Stimulated activated naive CD8-positive, alpha-beta T cell treated with anti-CD3 and anti-CD28 coated beads, Interleukin-15, Interleukin-2, amounts not matched to agents 100 ng/mL and 50 ng/mL, for 24 hours (primary cell): Measurements from ENCODE around the gene GORASP2.
A peak's percentile ranks its signal among the peaks of the same experiment; 100 is the strongest.

Experiments used
- H3K27ac Mint-ChIP-seq: one replicate; pipeline ENCODE4 v1.8.0; 2021; ENCODE audit warnings: mild to moderate bottlenecking, mixed read lengths
- H3K27me3 Mint-ChIP-seq: one replicate; pipeline ENCODE4 v1.8.0; 2021; ENCODE audit warnings: mixed read lengths
- H3K36me3 Mint-ChIP-seq: one replicate; pipeline ENCODE4 v1.8.0; 2021; ENCODE audit warnings: low read depth, mixed read lengths
- H3K4me1 Mint-ChIP-seq: one replicate; pipeline ENCODE4 v1.8.0; 2021; ENCODE audit warnings: low read depth, mixed read lengths
- H3K4me3 Mint-ChIP-seq: one replicate; pipeline ENCODE4 v1.8.0; 2021; ENCODE audit warnings: mild to moderate bottlenecking, mixed read lengths
- H3K9me3 Mint-ChIP-seq: one replicate; pipeline ENCODE4 v1.8.0; 2021; ENCODE audit warnings: mixed read lengths

The GORASP2 gene

GRCh38 chr2:170968205-170969003 is 39.4 kb downstream of the GORASP2 start:
- H3K27me3 Mint-ChIP-seq, result no peaks in the 10 kb centered on the region

GRCh38 chr2:170969030-170969429 is 40.0 kb downstream of the GORASP2 start:
- Mint-ChIP-seq H3K9me3 (no peaks in the 10 kb centered on the region), H3K4me3 (no peak overlapping the region), H3K27ac (no peak overlapping the region), H3K36me3 (peaks cover 38% of the 10 kb centered on the region), H3K27me3 (no peaks in the 10 kb centered on the region), H3K4me1 (peaks cover 8% of the 10 kb centered on the region)

More at GRCh38 chr2:170968205-170969003, 39.4 kb downstream of the GORASP2 start:
- H3K27ac Mint-ChIP-seq, result peak overlapping the region; percentile 26
- no peaks in the 10 kb centered on the region for H3K9me3 Mint-ChIP-seq
- H3K4me1 Mint-ChIP-seq, result peaks cover 6% of the 10 kb centered on the region
- no peak overlapping the region for H3K4me3 Mint-ChIP-seq
- H3K36me3 Mint-ChIP-seq, result peaks cover 44% of the 10 kb centered on the region

- Mint-ChIP-seq H3K9me3 (no peaks in the 10 kb centered on the region), H3K4me3 (no peak overlapping the region), H3K4me1 (peaks cover 17% of the 10 kb centered on the region), H3K27ac (no peak overlapping the region), H3K36me3 (peaks cover 32% of the 10 kb centered on the region), H3K27me3 (no peaks in the 10 kb centered on the region)
Observed at GRCh38 chr2:170969872-170970496, 40.9 kb downstream of the GORASP2 start.

DNA sequence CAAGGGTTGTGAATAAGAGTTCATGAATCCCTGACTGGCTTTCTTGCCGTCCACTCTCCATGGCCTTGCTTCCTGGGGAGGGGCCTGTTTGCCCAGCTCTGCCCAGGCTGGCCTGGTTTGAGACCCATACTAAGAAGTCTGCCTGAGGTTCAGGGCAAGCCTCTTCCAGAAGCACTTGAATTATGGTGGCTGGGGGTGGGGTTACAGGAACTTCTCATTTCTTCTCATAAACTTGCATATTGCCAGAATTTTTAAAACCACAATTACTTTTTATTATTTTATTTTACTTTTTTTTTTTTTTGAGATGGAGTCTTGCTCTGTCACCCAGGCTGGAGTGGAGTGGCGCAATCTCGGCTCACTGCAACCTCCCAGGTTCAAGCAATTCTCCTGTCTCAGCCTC is 42.0 kb downstream of the GORASP2 start:
- H3K4me1 Mint-ChIP-seq, result peaks cover 17% of the 10 kb centered on the region
- H3K27me3 Mint-ChIP-seq, result no peaks in the 10 kb centered on the region
- no peak overlapping the region for H3K27ac Mint-ChIP-seq
- H3K4me3 Mint-ChIP-seq, result no peak overlapping the region
- peaks cover 21% of the 10 kb centered on the region for H3K36me3 Mint-ChIP-seq
- no peaks in the 10 kb centered on the region for H3K9me3 Mint-ChIP-seq

GRCh38 chr2:170972296-170973224 is 43.5 kb downstream of the GORASP2 start:
- Mint-ChIP-seq H3K9me3 (no peaks in the 10 kb centered on the region), H3K4me3 (peak overlapping the region; percentile 47), H3K27ac (peak overlapping the region; percentile 43), H3K4me1 (peaks cover 17% of the 10 kb centered on the region), H3K36me3 (peaks cover 6% of the 10 kb centered on the region), H3K27me3 (no peaks in the 10 kb centered on the region)

DNA sequence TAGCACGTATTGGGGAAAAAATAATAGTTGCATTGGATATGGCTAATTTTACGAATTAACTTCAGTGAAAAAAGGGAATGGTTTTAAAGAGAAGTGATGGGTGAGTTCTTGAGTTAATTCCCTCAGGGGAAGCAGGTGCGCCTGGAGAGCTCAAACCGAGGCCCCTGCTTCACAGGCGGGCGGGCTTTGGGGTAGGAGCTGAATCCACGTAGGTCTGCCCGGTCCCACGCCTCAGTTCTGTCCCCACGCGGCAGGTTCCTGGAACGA is 44.1 kb downstream of the GORASP2 start:
- peak overlapping the region; percentile 43 for H3K27ac Mint-ChIP-seq
- no peaks in the 10 kb centered on the region for H3K27me3 Mint-ChIP-seq
- H3K36me3 Mint-ChIP-seq, result no peaks in the 10 kb centered on the region
- no peaks in the 10 kb centered on the region for H3K9me3 Mint-ChIP-seq
- peak overlapping the region; percentile 47 for H3K4me3 Mint-ChIP-seq
- peaks cover 17% of the 10 kb centered on the region for H3K4me1 Mint-ChIP-seq

DNA sequence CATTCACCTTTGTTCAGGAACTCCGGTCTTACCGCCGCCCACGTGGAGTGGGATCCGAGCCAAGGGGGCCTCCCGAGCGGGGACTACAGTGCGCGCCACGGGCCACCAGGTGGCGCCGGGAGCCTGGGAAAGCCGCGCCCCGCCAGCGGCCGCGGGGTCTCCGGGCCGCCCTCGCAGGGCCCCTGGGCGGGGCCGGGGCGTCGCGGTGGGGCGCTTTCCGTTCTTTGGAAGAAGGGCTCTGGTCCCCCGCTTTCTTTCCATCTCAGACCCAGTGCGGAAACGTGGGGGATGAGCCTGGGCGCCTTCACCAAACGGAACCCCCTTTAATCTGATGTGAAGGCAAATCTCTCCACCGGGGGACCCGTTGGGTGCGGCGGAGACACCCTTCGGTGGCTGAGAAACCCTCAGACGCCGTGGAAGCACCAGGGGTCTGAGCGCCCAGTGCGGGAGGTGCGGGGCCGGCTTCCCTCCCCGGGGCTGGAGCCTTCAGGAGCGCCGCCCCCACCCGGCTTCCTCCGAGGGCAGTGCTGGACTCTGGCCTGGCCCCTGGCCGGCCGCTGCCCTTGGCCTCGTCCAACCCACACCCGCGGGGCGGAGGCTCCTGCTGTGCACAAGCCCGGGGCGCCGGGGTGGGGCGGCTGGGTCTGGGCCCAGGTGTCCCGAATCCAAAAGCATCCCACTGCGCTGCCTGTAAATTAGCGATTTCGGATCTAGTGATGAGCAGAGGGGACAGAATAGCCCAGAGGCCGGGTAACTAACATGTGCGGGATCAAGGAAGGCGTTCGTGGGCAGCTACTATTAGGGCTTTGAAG is 44.6 kb downstream of the GORASP2 start:
- Mint-ChIP-seq H3K9me3 (no peaks in the 10 kb centered on the region), H3K4me1 (peaks cover 17% of the 10 kb centered on the region), H3K4me3 (peak overlapping the region; percentile 67), H3K27ac (peak overlapping the region; percentile 85), H3K27me3 (no peaks in the 10 kb centered on the region), H3K36me3 (no peaks in the 10 kb centered on the region)

DNA sequence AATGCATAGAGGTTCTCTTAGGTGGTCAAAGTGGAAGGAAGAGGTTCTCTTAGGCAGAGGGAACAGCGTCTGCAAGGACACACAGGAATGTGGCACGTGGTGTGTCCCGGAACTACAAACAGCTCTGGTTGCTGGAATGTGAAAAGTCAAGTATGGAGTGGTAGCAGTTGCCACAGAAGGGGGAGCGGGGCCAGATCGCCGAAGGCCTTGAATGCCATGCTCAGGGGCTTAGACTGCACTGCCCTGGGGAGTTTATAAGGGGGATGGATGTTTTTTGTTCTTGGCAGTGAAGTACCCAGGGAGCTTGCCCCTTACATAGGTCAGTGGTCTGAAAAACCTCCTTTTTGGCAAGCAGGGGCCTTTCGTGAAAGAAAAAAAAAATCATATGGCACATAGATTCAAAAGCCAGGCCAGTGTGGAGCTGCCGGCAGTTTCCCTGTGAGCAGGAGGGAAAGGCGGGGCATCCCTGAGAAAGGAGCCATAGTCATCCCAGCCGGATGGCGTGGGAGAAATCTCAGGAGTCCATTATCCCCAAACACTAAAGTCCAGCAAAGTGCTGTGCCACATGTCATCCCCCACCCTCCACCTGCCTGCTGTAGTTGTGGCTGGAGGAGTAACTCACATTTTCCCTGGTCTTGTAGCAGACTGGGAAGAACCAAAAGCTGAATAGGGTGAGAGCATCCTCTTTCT is 45.4 kb downstream of the GORASP2 start:
- Mint-ChIP-seq H3K9me3 (no peaks in the 10 kb centered on the region), H3K4me1 (peaks cover 17% of the 10 kb centered on the region), H3K27ac (peak overlapping the region; percentile 85), H3K27me3 (no peaks in the 10 kb centered on the region), H3K36me3 (no peaks in the 10 kb centered on the region), H3K4me3 (peak overlapping the region; percentile 67)

GRCh38 chr2:170975127-170975942 is 46.3 kb downstream of the GORASP2 start:
- H3K4me3 Mint-ChIP-seq, result no peak overlapping the region
- H3K9me3 Mint-ChIP-seq, result no peaks in the 10 kb centered on the region
- no peaks in the 10 kb centered on the region for H3K36me3 Mint-ChIP-seq
- H3K27ac Mint-ChIP-seq, result no peak overlapping the region
- peaks cover 17% of the 10 kb centered on the region for H3K4me1 Mint-ChIP-seq
- H3K27me3 Mint-ChIP-seq, result no peaks in the 10 kb centered on the region

DNA sequence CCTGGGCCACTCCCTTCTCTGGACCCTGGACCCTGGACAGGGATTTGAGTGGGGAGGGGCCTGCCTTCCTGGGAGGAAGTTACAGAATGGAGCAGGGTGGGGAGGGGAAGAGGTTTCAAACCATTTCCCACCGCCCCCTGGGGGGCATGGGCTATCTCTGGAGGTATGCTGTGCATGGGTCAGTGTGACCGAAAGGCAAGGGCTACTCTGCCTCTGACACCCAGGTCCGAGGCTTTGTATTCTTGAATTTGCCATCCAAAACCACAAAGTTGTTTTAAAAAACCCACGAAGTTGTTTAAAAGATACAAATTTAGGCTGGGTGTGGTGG is 46.9 kb downstream of the GORASP2 start:
- no peaks in the 10 kb centered on the region for H3K36me3 Mint-ChIP-seq
- H3K9me3 Mint-ChIP-seq, result no peaks in the 10 kb centered on the region
- H3K4me1 Mint-ChIP-seq, result peaks cover 17% of the 10 kb centered on the region
- no peak overlapping the region for H3K27ac Mint-ChIP-seq
- H3K4me3 Mint-ChIP-seq, result no peak overlapping the region
- no peaks in the 10 kb centered on the region for H3K27me3 Mint-ChIP-seq

- H3K27me3 Mint-ChIP-seq, result no peaks in the 10 kb centered on the region
- no peak overlapping the region for H3K27ac Mint-ChIP-seq
- H3K4me1 Mint-ChIP-seq, result no peaks in the 10 kb centered on the region
- H3K4me3 Mint-ChIP-seq, result no peak overlapping the region
- H3K36me3 Mint-ChIP-seq, result no peaks in the 10 kb centered on the region
- H3K9me3 Mint-ChIP-seq, result no peaks in the 10 kb centered on the region
Observed at GRCh38 chr2:170984079-170984478, 55.0 kb downstream of the GORASP2 start.

GRCh38 chr2:170985407-170985806 is 56.4 kb downstream of the GORASP2 start:
- no peaks in the 10 kb centered on the region for H3K27me3 Mint-ChIP-seq
- no peaks in the 10 kb centered on the region for H3K4me1 Mint-ChIP-seq
- H3K36me3 Mint-ChIP-seq, result no peaks in the 10 kb centered on the region
- no peaks in the 10 kb centered on the region for H3K9me3 Mint-ChIP-seq
- H3K27ac Mint-ChIP-seq, result no peak overlapping the region
- H3K4me3 Mint-ChIP-seq, result no peak overlapping the region

DNA sequence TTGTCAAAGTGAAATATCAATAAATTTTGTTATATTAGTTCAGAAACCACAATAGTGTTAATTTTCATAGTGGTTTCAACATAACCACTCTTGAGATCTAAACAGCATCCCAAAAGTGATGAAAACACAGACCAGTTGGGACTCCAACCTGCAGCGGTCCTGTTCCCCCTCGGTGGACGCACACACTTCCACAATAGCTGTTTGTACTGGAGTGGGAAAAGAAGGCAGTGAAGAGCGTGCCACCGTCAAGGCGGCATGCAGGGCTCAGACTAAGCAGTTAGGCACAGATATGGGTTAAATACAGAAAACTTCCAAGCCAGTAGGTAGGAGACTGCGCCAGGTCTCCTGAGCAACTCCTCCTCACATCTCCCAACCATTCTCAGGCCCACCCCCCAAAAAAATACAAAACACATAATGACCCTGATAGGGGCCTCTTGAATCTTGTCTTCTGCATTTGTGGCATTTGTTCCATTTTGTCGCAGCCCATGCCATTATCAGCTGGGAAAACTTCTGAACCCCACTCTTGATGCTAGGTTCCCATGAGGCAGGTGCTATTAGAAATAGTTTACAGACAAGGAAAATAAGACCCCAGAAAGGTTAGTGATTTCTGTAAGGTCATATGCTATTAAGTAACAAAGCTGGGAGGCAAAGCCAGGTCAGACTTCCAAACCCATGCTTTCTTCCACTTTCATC is 57.7 kb downstream of the GORASP2 start:
- no peaks in the 10 kb centered on the region for H3K4me1 Mint-ChIP-seq
- H3K4me3 Mint-ChIP-seq, result no peak overlapping the region
- no peaks in the 10 kb centered on the region for H3K27me3 Mint-ChIP-seq
- no peaks in the 10 kb centered on the region for H3K9me3 Mint-ChIP-seq
- peaks cover 4% of the 10 kb centered on the region for H3K36me3 Mint-ChIP-seq
- H3K27ac Mint-ChIP-seq, result no peak overlapping the region
